Measurements from ENCODE around the gene MICU1.
"Not testable (repeated sequence)": the region's sequence is repeated elsewhere in the genome, so short reads cannot be mapped to it uniquely, and the experiment has no call there.

The MICU1 gene

GRCh38 chr10:72625608-72626443 lies at the start of gene MICU1:
Gene MICU1, minus strand, starts transcription at chr10:72626079. Its CDS starts 59,286 bp downstream, at chr10:72566793.
- DNase-seq = peak; percentile 94

- not testable (repeated sequence) for DNase-seq
Measured at GRCh38 chr10:72674174-72674573, 48.3 kb upstream of the MICU1 start.

GRCh38 chr10:72673280-72673679 lies 47.4 kb upstream of the MICU1 start:
- DNase-seq = no peak

GRCh38 chr10:72667207-72667864 lies 41.5 kb upstream of the MICU1 start:
- DNase-seq = no peak

GRCh38 chr10:72665925-72666324 lies 40.0 kb upstream of the MICU1 start:
- no peak for DNase-seq

- DNase-seq = no peak
Measured at GRCh38 chr10:72663971-72664370, 38.1 kb upstream of the MICU1 start.

- DNase-seq = no peak
Measured at GRCh38 chr10:72661431-72661830, 35.6 kb upstream of the MICU1 start.

- no peak for DNase-seq
Measured at GRCh38 chr10:72660220-72660619, 34.3 kb upstream of the MICU1 start.

- DNase-seq = no peak
Measured at GRCh38 chr10:72659694-72660093, 33.8 kb upstream of the MICU1 start.

GRCh38 chr10:72658696-72659400 lies 33.0 kb upstream of the MICU1 start:
- DNase-seq = no peak

- no peak for DNase-seq
Measured at GRCh38 chr10:72654720-72655119, 28.8 kb upstream of the MICU1 start.

GRCh38 chr10:72653383-72654096 lies 27.7 kb upstream of the MICU1 start:
- DNase-seq = no peak

GRCh38 chr10:72649291-72649690 lies 23.4 kb upstream of the MICU1 start:
- DNase-seq = no peak

GRCh38 chr10:72648301-72648700 lies 22.4 kb upstream of the MICU1 start:
- DNase-seq = no peak

GRCh38 chr10:72646971-72647370 lies 21.1 kb upstream of the MICU1 start:
- DNase-seq = not testable (repeated sequence)

- DNase-seq = no peak
Measured at GRCh38 chr10:72645263-72645858, 19.5 kb upstream of the MICU1 start.

GRCh38 chr10:72642318-72642717 lies 16.4 kb upstream of the MICU1 start:
- DNase-seq = no peak

GRCh38 chr10:72639441-72639873 lies 13.6 kb upstream of the MICU1 start:
- no peak for DNase-seq

GRCh38 chr10:72638586-72639440 lies 12.9 kb upstream of the MICU1 start:
- no peak for DNase-seq

- DNase-seq = no peak
Measured at GRCh38 chr10:72637398-72637857, 11.5 kb upstream of the MICU1 start.

GRCh38 chr10:72630144-72630543 lies 4.3 kb upstream of the MICU1 start:
- DNase-seq = no peak

- DNase-seq = no peak
Measured at GRCh38 chr10:72626444-72626754, 520 bp upstream of the MICU1 start.
